OCI-LY7 (cell line): ENCODE measurements around the gene ELOVL5.

Experiments used
- CTCF ChIP-seq: fragments of 200-600 bp; sonication (generic); conservative IDR thresholded peaks from 2 replicates; pipeline ENCODE4 v1.5.1; 2014; ENCODE audit warnings: mild to moderate bottlenecking, antibody characterized with exemption, low read length, moderate library complexity, mixed read lengths
- EZH2phosphoT487 ChIP-seq: fragments of 200-600 bp; sonication (generic); IDR thresholded peaks from 2 replicates; pipeline ENCODE4 v1.6.1; 2018; ENCODE audit warnings: low read depth, borderline replicate concordance, mild to moderate bottlenecking, mixed run types, antibody characterized with exemption, low read length, moderate library complexity, mixed read lengths

- no peak for TF ChIP-seq CTCF
- TF ChIP-seq EZH2phosphoT487: no peak
Observed at GRCh38 chr6:53240761-53241160, 108.0 kb downstream of the ELOVL5 start.
